Measurements from ENCODE around the gene ERBB4. TPM values are rescaled to one million over a fixed set of nuclear protein-coding genes. Genes with fewer than 3 reads are reported as not detected.

ERBB4 gene
- total RNA-seq, 1 experiment from 2014 or later: not detected

GRCh38 chr2:212360068-212360460, 178.5 kb downstream of the ERBB4 start:
- BruUV-seq (replicated peaks): no TSS peak
- DNase-seq (ENCODE audit: unreplicated experiment): no peak
- ChIA-PET POLR2A (no interaction called here), CTCF (no interaction called here)
- TF ChIP-seq CTCF (IDR thresholded peaks at IDR 0.05; ENCODE audit: unreplicated experiment): no peak
- Mint-ChIP-seq H3K9me3 (ENCODE audit: unreplicated experiment) (no peaks in the 10 kb centered on the region), H3K4me1 (ENCODE audit: insufficient read depth, unreplicated experiment) (no peaks in the 10 kb centered on the region), H3K27me3 (ENCODE audit: insufficient read depth, unreplicated experiment) (peaks cover 67% of the 10 kb centered on the region), H3K36me3 (ENCODE audit: insufficient read depth, unreplicated experiment) (no peaks in the 10 kb centered on the region), H3K27ac (ENCODE audit: low read depth, unreplicated experiment) (no peak overlapping the region), H3K4me3 (ENCODE audit: unreplicated experiment) (no peak overlapping the region)
- intact Hi-C loops (cut with micrococcal nuclease): no loop called here

DNA sequence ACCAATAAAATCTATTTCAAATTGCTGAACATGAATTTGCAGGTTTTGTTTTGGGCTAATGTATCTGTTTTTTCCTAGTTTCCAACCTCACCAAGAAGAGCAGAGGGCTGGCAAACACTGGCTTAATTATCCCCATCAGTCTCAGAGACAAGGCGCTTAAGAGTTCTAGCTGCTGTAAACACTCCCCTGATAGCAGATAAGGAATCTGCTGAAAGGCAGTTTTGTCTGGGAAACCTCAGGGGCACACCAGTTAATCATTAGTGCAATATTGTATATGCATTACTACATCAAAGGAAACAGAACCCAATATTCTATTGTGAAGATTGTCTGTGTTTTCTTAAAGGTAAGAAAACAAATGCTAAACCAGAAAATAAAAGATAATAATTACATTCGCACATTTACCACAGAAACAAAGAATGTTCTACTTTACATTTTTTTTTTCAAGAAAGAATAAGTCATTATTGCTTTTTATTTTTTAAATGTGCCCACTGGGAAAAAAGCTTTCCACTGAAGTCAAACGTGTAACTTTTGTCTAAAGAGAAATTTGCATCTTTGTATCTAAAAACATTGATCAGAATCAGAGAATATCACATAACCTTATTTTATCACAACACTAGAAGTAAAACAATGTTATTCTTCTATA, 179.1 kb downstream of the ERBB4 start:
- Mint-ChIP-seq H3K4me1 (ENCODE audit: insufficient read depth, unreplicated experiment) (no peaks in the 10 kb centered on the region), H3K4me3 (ENCODE audit: unreplicated experiment) (no peak overlapping the region)
- DNase-seq (ENCODE audit: unreplicated experiment): no peak

DNA sequence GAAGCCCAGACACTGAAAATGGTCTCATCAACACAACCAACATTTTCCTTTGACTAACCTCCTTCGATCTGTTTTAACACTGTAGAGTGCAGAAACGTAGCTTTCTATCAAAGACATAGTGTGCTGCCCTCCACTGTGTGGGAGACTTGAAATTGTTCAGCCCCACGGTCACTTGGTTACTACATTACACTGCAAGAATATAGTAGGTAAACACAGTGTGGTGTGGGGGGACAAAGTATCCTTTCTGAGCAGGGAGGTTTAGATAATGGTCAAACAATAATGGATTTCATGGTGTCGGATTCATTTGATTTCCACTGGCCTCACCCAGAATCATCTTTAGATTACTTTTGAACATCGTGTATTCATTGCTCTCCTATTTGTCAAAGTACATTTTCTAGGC, 181.0 kb downstream of the ERBB4 start:
- H3K27me3 Mint-ChIP-seq (ENCODE audit: insufficient read depth, unreplicated experiment): peaks cover 52% of the 10 kb centered on the region
- no peak for DNase-seq (ENCODE audit: unreplicated experiment)
- intact Hi-C loops (cut with micrococcal nuclease): no loop called here
- no peaks in the 10 kb centered on the region for H3K36me3 Mint-ChIP-seq (ENCODE audit: insufficient read depth, unreplicated experiment)
- H3K9me3 Mint-ChIP-seq (ENCODE audit: unreplicated experiment): no peaks in the 10 kb centered on the region
- no peak for TF ChIP-seq CTCF (IDR thresholded peaks at IDR 0.05; ENCODE audit: unreplicated experiment)
- H3K27ac Mint-ChIP-seq (ENCODE audit: low read depth, unreplicated experiment): no peak overlapping the region
- H3K4me3 Mint-ChIP-seq (ENCODE audit: unreplicated experiment): no peak overlapping the region
- ChIA-PET POLR2A (no interaction called here), CTCF (interaction anchor here (0.6 to 0.7 kb wide), 2 partner anchors 51 to 445 kb away, joined by 4 read pairs; no protein-coding TSS in a partner anchor)
- no peaks in the 10 kb centered on the region for H3K4me1 Mint-ChIP-seq (ENCODE audit: insufficient read depth, unreplicated experiment)
- BruUV-seq (replicated peaks): no TSS peak

More for the DNA sequence above, 179.1 kb downstream of the ERBB4 start:
- no TSS peak for BruUV-seq (replicated peaks)
- ChIA-PET POLR2A (no interaction called here), CTCF (interaction anchor here (0.6 kb wide), 1 partner anchor 700 kb away, joined by 3 read pairs; no protein-coding TSS in a partner anchor)
- Mint-ChIP-seq H3K36me3 (ENCODE audit: insufficient read depth, unreplicated experiment) (no peaks in the 10 kb centered on the region), H3K27ac (ENCODE audit: low read depth, unreplicated experiment) (no peak overlapping the region), H3K9me3 (ENCODE audit: unreplicated experiment) (no peaks in the 10 kb centered on the region), H3K27me3 (ENCODE audit: insufficient read depth, unreplicated experiment) (peaks cover 61% of the 10 kb centered on the region)
- no peak for TF ChIP-seq CTCF (IDR thresholded peaks at IDR 0.05; ENCODE audit: unreplicated experiment)
- intact Hi-C loops (cut with micrococcal nuclease): no loop called here

GRCh38 chr2:212354382-212354781, 184.2 kb downstream of the ERBB4 start:
- H3K9me3 Mint-ChIP-seq (ENCODE audit: unreplicated experiment): no peaks in the 10 kb centered on the region
- ChIA-PET POLR2A (interaction anchor here (0.5 to 0.7 kb wide), 3 partner anchors 29 to 611 kb away, joined by 3 read pairs; no protein-coding TSS in a partner anchor), CTCF (interaction anchor here (0.6 to 0.7 kb wide), 2 partner anchors 157 to 260 kb away, joined by 3 read pairs; no protein-coding TSS in a partner anchor)
- peaks cover 53% of the 10 kb centered on the region for H3K27me3 Mint-ChIP-seq (ENCODE audit: insufficient read depth, unreplicated experiment)
- no peak overlapping the region for H3K4me3 Mint-ChIP-seq (ENCODE audit: unreplicated experiment)
- no TSS peak for BruUV-seq (replicated peaks)
- H3K36me3 Mint-ChIP-seq (ENCODE audit: insufficient read depth, unreplicated experiment): no peaks in the 10 kb centered on the region
- TF ChIP-seq CTCF (IDR thresholded peaks at IDR 0.05; ENCODE audit: unreplicated experiment): no peak
- no peak for DNase-seq (ENCODE audit: unreplicated experiment)
- intact Hi-C loops (cut with micrococcal nuclease): no loop called here
- no peak overlapping the region for H3K27ac Mint-ChIP-seq (ENCODE audit: low read depth, unreplicated experiment)
- H3K4me1 Mint-ChIP-seq (ENCODE audit: insufficient read depth, unreplicated experiment): no peaks in the 10 kb centered on the region
